HG02623 (cell line): Measurements from ENCODE around the gene AJUBA.
"Not testable (repeated sequence)": the region's sequence is repeated elsewhere in the genome, so short reads cannot be mapped to it uniquely, and the experiment has no call there.

Source experiments
- ATAC-seq: cut with Tn5 transposase; IDR thresholded peaks from one replicate; pipeline ENCODE4 v1.9.1; 2021; ENCODE audit warnings: moderate library complexity; ENCODE audit not compliant: unreplicated experiment

The AJUBA gene

DNA sequence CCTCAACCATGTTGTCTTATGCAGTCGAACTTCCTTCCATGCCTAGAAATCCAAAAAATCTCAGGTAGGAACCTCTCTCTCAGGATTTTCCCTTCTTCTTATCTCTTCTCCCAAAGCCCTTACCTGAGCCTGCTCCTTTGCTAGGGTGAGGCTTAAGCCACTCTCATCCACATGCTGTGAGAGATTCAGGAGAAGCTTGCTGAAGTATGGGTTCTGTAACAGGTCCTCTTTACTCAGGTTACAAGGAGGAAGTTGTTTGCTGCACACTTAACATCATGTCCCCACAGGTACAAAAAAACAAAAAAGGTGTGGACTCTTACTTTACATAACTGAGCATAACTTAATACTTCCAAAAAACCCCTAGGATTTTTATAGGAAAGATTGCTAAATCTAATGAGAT, 29.9 kb downstream of the AJUBA start:
- ATAC-seq: no peak

DNA sequence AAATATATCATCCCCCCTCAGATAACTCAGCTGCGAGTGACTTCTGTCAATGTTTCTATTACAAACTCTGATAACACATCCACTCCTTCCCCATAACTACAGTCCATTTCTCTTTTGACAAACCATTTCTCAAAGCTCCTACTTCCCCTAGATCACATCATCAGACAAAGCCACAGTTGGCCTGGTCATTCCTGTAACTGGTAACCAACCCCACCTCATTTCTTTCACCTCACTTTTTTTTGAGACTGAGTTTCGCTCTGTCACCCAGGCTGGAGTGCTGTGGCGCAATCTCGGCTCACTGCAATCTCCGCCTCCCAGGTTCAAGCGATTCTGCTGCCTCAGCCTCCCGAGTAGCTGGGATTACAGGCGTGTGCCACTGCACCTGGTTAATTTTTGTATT, 30.6 kb downstream of the AJUBA start:
- ATAC-seq: not testable (repeated sequence)

DNA sequence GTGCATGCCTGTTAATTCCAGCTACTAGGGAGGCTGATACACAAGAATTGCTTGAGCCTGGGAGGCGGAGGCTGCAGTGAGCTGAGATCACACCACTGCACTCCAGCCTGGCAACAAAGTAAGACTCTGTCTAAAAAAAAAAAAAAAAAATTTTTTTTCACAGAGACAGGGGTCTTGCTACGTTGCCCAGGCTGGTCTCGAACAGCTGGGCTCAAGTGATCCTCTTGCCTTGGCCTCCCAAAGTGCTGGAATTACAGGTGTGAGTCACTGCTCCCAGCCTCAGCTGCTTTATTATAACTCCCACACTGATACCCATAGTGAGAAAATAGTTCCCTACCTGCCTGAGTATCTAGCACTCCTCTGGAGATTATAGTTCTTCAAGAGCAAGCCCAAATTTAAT, 36.7 kb downstream of the AJUBA start:
- ATAC-seq: no peak

DNA sequence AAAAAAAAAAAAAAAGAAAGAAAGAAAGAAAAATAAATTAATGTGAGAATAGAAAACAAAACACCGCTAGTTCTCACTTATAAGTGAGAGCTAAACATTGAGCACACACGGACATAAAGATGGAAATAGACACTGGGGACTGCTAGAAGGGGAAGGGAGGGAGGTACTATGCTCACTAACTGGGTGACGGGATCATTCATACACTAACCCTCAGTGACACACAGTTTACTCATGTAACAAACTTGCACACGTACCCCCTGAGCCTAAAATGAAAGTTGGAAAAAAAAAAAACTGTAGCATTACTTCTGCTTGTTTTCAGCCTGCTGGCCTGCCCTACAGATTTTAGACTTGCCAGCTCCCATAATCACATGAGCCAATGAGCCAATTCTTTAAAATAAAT, 42.7 kb downstream of the AJUBA start:
- ATAC-seq: no peak

DNA sequence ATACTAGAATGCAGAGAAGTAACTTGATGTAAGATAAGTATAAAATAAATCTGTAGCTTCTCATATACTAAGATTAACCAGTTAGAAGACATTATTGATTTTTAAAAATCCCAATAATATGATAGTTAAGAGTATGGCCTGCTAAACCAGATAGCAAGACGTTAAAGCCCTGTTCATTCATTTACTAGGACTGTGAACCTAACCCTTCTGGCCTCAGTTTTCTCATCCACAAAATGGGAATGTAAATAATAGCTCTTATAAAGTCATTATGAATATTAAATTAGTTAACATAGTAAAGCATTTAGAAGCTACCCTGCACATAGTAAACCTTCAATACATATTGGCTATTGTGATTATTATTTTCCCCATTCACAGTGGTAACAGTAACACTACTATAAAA, 47.2 kb downstream of the AJUBA start:
- no peak for ATAC-seq

DNA sequence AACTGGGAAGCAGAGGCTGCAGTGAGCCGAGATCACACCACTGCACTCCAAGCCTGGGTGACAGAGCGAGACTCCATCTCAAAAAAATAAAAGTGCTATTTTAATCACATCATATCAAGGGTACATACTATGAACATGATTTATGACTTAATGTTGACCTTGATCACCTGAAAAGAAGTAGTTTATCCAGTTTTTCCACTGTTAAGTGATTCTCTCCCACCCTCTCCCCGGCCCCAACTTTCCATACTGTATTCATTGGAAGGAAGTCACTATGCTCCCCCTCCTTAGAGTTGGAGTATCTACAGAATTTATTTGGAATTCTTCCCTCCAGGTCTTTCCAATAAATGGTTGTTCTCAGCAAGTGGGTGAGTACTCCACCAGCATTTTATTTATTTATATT, 50.2 kb downstream of the AJUBA start:
- ATAC-seq: no peak

DNA sequence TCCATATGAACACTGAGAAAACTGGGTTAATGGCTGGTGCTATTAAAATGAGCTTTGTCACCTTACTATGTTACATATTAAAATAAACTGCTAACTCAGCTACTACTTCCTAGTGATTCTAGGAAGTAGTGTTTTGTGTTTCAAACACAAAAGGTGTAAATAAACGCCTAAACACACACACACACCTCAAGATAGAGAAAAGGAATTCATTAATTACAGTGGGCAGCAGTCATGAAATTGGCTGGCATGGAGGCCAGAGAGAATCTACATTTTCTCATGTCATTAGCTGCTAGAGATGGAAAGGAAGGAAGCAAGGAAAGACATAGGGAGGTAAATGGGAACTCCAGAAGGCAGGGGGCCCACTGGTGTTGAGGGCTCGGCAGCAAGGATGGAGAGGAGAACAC, 52.4 kb downstream of the AJUBA start:
- ATAC-seq: no peak

DNA sequence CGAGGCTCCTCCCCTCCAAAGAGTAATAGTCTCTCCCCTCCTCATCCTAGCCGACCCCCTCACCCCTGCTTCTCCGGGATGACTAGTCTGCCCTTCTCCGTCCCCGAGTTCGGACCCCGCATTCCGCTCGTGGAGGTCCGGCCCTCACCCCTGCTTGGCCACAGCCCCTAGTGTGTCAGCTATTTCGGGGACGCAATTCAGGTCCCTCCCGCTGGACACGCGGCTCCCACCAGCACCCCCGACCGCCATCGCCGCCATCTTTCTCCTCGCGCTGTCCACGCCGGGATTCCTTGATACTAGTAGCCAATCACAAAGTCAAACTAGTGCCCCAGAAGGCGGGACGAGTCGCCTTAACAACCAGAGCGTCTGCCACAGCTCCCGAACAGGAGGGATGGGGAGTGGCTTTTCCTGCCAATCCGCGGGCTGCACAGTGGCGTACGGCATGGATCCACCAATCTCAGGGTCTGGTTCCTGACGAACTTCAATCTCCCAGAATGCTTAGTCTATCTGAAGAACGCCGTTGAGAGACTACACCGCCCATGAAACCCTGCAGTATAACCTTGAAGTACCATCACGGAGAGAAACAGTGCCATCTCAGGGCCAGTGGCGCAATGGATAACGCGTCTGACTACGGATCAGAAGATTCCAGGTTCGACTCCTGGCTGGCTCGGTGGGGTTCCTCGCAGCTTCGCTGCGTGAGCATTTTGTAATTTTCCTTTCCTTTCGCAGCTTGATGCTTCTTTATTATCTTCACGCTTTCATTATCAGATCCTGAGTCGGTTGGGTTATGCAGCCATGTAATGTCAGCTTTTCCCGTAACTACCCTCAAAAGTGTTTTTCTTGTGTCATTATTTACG, 53.0 kb downstream of the AJUBA start, which contains the start of gene PRMT5:
PRMT5 (minus strand) TSS at position 273 of the 857 bp plus-strand sequence; CDS start at position 258, 15 bp downstream.
- peak; percentile 86 for ATAC-seq

DNA sequence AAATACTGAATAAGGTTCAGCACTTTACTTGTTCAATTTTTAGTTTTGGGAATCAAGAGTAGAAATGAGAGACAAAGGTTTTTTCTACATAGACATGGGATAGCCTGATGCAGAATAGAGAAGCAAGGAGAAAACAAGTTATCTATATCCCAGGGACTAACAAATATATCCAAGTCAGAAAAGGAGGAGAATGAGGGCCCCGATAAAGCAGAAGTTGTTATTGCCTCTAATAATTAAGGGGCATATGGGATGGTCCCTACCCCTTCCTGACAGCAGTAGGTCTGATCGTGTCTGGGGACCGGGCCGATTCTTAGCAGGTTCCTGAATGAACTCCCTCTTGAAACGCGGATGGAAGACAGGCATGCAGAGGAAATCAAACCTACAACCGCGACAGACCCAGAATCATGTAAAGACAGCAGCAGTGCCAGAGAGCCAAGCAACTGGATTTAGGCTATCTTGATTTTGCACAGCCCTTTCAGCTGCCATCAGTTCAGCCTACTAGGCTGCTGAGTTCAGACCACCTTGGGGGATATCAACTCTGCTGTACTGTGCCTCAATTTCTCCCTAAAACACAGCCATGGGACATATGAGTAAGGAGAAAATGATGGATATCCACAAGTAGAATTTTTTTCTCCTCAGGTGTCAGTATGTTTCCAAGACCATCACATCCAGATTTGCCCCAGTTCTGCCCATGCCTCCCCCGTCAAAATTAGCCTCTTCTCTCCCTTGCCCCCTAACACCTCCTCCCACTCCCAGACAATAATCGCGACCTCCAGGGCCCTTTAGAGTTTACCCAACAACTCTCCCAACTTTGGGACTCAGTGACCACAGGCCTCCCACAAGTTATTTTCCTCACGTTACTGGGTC, 53.9 kb downstream of the AJUBA start:
- no peak for ATAC-seq

DNA sequence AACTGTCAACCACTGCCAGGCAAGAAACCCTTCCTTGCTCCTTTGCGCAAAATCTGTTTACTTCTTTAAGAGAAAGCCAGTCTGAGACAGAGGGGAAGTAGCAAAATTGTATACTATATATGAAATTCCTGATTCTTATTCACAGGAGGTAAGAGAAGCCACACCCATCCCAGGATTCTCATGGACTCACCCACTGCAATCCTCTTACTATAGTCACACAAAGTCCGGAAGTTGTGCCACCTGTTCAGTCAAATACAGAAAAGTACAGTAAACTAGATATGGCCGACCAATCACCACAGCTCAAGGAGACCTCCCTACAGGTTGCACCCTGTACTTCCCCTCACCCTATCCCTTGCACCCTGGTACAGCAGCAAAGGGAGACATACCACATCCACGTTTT, 56.0 kb downstream of the AJUBA start:
- ATAC-seq: no peak

DNA sequence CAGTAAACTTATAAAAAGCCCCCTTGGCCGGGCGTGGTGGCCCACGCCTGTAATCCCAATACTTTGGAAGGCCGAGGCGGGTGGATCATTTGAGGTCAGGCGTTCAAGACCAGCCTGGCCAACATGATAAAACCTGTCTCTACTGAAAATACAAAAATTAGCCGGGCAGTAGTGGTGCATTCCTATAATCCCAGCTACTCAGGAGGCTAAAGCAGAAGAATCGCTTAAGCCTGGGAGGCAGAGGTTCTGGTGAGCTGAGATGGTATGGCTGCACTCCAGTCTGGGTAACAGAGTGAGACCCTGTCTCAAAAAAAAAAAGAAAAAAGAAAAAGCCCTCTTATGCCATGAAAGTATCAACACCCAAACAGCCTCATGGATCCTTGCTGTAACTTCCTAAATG, 56.8 kb downstream of the AJUBA start:
- ATAC-seq: no peak

DNA sequence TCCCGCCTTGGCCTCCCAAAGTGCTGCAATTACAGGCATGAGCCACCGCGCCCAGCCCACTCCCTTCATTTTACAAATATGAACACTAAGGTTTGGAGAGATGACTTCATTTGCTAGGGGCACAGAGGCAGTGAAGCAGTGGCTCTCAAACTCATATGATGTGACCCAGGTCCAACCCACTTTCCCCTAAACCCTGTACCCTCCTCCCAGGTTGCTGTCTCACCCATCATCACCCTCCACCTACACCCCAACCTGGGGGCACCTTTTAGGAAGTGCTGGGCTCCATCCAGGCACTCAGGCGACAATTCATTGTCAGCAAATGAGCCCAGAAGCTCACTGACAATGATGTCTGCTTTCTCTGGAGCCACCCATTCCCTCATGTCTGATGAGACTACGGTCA, 58.6 kb downstream of the AJUBA start:
- no peak for ATAC-seq

DNA sequence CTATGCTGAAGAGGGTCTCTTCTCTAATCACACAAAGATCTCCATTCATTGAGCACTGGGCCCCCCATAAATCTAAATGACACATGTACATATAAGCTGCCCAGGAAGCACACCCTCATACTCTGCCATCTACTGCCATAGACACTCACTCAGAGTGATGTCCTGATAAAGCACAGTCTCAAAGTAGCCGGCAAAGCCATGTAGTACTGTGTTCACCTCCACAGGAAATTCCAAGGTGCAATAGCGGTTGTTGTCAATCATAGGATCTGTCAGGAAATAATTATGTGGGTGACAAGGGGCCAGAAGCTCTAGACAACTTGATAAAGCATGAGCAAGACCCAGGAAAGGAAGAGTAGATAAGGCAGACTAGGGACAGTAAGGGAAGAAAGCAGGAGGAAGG, 60.1 kb downstream of the AJUBA start:
- no peak for ATAC-seq
